GM13977 (cell line): Measurements from ENCODE around the gene TNNI3.
"Not testable (repeated sequence)": the region's sequence is repeated elsewhere in the genome, so short reads cannot be mapped to it uniquely, and the experiment has no call there.

Experiments
- DNase-seq: peaks from one replicate; pipeline ENCODE4 v3.0.0; 2012; ENCODE audit warnings: low spot score
- in situ Hi-C: fragments of 300-500 bp; cut with MboI; formaldehyde crosslinking; loops from one replicate; pipeline ENCODE4 v1.12.0; 2022; ENCODE audit warnings: low sequenced_read_pairs, low pct_unique_long_range_greater_than_20kb, mixed read lengths, inconsistent platforms; ENCODE audit not compliant: unreplicated experiment
- TF ChIP-seq, protein P1 (sequence below): IDR thresholded peaks from 2 replicates; pipeline ENCODE4 v1.5.1; 2012; ENCODE audit warnings: mild to moderate bottlenecking, control low read depth; ENCODE audit not compliant: insufficient read depth; ENCODE audit errors: extremely low read depth, missing control alignments

The TNNI3 gene

DNA sequence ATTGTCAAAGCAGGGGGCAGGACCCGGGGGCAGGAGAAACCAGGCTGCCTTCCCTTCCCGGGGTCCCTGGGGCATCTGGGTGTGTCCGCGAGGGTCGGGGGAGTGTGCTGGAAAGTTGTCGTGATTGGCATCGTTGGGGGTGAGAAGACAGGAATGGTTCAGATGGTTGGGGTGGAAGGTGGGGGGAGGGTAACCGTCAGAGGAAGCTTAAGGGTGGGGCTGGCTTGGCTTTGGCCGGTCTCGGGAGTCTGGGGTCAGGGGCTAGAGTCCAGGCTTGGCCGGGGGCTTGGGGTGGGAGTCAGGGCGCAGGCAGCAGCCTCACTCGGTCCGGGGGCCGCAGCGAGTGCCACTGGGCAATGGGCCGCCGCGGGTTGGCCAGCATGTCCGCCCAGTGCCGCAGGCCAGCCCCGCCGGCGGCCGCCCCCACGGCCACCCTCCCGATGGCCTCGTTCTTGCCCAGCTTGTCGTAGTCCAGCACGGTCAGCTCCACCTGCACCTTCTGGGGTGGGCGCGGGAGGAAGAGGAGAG is 15.7 kb upstream of the TNNI3 start:
- TF ChIP-seq, protein P1, sequence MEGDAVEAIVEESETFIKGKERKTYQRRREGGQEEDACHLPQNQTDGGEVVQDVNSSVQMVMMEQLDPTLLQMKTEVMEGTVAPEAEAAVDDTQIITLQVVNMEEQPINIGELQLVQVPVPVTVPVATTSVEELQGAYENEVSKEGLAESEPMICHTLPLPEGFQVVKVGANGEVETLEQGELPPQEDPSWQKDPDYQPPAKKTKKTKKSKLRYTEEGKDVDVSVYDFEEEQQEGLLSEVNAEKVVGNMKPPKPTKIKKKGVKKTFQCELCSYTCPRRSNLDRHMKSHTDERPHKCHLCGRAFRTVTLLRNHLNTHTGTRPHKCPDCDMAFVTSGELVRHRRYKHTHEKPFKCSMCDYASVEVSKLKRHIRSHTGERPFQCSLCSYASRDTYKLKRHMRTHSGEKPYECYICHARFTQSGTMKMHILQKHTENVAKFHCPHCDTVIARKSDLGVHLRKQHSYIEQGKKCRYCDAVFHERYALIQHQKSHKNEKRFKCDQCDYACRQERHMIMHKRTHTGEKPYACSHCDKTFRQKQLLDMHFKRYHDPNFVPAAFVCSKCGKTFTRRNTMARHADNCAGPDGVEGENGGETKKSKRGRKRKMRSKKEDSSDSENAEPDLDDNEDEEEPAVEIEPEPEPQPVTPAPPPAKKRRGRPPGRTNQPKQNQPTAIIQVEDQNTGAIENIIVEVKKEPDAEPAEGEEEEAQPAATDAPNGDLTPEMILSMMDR, result no peak
- no peak for DNase-seq
- in situ Hi-C loops, result no loop called here

DNA sequence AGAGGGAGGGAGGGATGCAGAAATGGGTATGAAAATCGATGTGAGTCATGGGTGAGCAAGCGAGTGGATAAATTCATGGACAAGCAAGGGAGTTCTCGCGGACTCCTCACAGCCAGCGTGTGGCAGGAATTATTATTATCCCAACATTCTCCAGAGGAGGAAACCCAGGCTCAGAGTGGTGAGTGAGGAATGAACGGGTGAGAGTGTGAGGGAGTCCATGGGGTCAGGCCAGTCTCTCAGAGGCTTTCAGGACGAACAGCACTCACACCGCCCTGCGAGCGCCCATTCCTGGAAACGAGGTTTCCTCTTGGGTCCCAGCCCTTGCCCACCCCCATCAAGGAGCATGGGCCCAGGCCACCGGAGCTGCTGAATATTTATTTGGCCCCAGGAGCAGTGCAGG is 15.2 kb upstream of the TNNI3 start:
- TF ChIP-seq, protein P1, result no peak
- DNase-seq, result no peak
- in situ Hi-C loops, result no loop called here

DNA sequence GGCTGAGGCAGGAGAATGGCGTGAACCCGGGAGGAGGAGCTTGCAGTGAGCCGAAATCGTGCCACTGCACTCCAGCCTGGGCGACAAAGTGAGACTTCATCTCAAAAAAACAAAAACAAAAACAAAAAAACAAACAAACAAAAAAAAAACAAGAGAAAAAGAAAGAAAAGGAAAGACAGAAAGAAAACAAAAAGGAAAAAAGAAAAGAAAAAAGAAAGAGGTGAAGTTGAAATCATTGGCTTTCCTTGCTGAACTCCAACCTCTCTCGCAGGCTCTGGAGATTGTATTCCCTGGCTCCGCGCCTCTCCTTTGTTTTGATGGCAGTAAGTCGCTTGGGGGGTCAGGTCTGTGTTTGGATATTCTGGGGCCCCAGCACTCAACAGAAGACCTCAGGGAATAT is 14.8 kb upstream of the TNNI3 start:
- in situ Hi-C loops, result not testable (repeated sequence)

DNA sequence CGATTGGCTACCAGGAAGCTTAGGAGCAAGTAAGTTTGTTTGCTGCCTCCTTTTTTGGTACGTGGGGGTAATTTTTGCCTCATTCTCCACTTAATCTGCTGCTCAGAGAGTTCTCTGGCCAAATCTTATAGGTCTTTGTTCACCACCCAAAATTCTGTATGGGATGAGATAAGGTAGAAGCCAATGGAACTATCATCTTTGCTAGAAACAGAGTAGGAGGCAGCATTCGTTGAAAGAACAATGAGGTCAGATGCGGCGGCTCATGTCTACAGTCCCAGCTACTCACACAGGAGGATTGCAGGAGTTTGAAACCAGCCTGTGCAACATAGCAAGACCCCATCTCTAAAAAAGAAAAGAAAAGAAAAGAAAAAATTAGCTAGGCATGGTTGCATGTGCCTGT is 13.9 kb upstream of the TNNI3 start:
- DNase-seq, result no peak
- TF ChIP-seq, protein P1, result no peak
- in situ Hi-C loops, result no loop called here

More for the DNA sequence above, 14.8 kb upstream of the TNNI3 start:
- DNase-seq, result not testable (repeated sequence)

DNA sequence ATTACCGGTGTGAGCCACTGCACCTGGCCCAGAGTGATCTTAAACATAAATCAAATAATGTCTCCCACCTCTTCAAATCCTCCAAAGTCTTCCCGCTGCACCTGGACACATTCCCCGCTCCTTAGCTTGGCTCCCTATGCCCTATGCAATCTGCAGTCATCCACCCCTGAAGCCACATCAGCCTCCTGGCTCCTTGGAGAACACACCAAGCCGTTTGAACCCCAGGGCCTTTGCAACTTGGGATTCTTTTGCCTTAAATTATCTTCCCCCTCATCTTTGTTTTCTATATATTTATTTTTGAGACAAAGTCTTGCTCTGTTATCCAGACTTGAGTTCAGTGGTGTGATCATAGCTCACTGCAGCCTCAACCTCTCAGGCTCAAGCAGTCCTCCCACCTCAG is 11.6 kb upstream of the TNNI3 start:
- in situ Hi-C loops, result no loop called here
- TF ChIP-seq, protein P1, result no peak
- DNase-seq, result no peak

DNA sequence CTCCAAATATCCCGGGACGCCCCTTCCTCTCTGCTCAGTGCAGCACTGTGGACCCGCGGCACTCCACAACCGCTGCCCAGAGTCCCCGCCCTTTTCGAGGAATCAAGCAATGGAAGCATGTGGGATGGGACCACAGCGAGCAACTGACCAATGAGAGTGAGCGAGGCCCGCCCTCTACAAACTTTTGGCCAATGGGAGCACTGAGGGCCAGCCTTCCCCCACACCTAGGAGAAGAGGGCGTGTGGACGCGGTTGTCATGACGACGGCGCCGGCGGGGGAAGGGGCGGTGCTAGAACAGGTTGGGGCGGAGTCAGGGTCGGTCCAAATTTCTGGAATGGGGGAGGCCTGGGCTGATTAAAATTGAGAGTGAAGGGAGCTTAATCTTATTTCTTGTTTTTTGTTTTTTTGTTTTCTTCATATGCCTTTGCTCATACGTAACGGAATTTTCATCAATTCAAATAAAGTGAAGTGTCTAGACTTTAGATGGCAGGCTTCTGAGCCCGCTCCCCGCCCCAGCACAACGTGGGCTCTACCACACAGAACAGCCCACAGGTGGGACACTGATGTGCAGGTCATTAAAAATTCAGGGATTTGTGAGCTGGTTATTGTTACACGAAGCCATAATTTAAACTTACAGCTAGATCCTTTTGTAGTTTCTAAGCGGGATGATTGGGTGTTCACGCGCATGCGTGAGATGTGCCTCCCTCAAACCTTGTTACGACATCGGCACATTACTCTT is 9.2 kb upstream of the TNNI3 start, which contains the start of gene DNAAF3:
Gene DNAAF3, minus strand, starts transcription at position 84 of the 739 bp plus-strand sequence. CDS start 200 bp downstream, outside the sequence.
- in situ Hi-C loops, result no loop called here
- peak; percentile 99 for DNase-seq
- TF ChIP-seq, protein P1, result no peak

DNA sequence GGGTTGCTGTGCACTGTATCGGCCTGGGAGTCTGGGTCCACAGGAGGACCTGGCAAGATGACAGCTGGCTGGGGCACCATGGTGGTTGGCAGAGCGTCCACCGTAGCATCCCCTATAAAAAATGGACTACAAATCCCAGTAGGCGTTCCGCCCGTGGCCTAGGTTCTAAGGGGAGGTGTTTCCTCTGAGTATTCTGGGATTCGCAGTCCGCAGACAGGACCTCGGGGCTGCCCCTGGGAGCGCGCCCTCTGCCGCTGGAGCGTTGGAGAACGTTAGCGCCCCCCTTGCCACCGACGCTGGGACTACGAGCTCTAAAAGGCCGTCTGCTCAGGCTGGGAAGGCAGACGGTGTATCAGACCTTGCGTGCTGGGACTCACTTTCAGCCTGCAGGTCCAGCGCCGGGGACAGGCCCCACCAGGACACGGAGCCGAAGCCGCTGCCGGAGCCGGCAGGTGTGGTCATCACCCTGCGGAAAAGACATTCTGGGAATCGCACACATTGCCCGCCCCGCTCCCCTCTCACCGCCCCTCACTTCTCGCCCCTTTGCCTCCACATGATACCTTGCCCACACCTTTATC is 8.5 kb upstream of the TNNI3 start:
- TF ChIP-seq, protein P1, result peak; percentile 48
- in situ Hi-C loops, result no loop called here

More for the DNA sequence above, 8.5 kb upstream of the TNNI3 start:
- DNase-seq, result peak; percentile 68
